OCI-LY7 (cell line): ENCODE results near the gene RFX7. TPM values are rescaled to one million over a fixed set of nuclear protein-coding genes. Genes with fewer than 3 reads are reported as not detected.

Source experiments
- BruUV-seq: library from RNA; stranded (reverse); fragments of 400-500 nt; replicated peaks from 2 replicates; lab custom pipeline; 2021; lab: Mats Ljungman, UMichigan
- CTCF ChIA-PET: fragments of 300-600 bp; sonication (Branson Sonifier 250); formaldehyde crosslinking; loops from one replicate; lab custom pipeline; 2022; ENCODE audit warnings: antibody characterized with exemption; ENCODE audit not compliant: unreplicated experiment; lab: Charles Lee
- POLR2A ChIA-PET: fragments of 300-600 bp; sonication (Branson Sonifier 250); formaldehyde crosslinking; loops from one replicate; lab custom pipeline; 2022; ENCODE audit warnings: antibody characterized with exemption; lab: Charles Lee
- DNase-seq: peaks from one replicate; pipeline ENCODE4 v3.0.0-alpha.2; 2015; ENCODE audit warnings: low spot score
- H2AFZ ChIP-seq: fragments of 200-600 bp; sonication (generic), shearing (Covaris generic); 2 replicates; pipeline ENCODE4 v1.6.1; 2014; ENCODE audit warnings: mild to moderate bottlenecking, antibody characterized with exemption, low read length, moderate library complexity
- H3K27ac ChIP-seq: fragments of 200-600 bp; sonication (generic); 2 replicates; pipeline ENCODE4 v1.5.1; 2014; ENCODE audit warnings: mixed run types, low read depth, mild to moderate bottlenecking, moderate library complexity, low read length, inconsistent platforms; ENCODE audit not compliant: poor library complexity, severe bottlenecking
- H3K36me3 ChIP-seq: fragments of 200-600 bp; sonication (generic); 2 replicates; pipeline ENCODE4 v1.6.1; 2014; ENCODE audit warnings: mild to moderate bottlenecking, antibody characterized with exemption, low read length, moderate library complexity, mixed read lengths; ENCODE audit not compliant: insufficient read depth
- H3K4me1 ChIP-seq: fragments of 200-600 bp; sonication (generic); 2 replicates; pipeline ENCODE4 v1.5.1; 2014; ENCODE audit warnings: mild to moderate bottlenecking, low read length; ENCODE audit not compliant: insufficient read depth, poor library complexity, severe bottlenecking
- H3K4me2 ChIP-seq: fragments of 200-600 bp; sonication (generic); 2 replicates; pipeline ENCODE4 v1.6.1; 2014; ENCODE audit warnings: mild to moderate bottlenecking, low read length
- H3K4me3 ChIP-seq: fragments of 200-600 bp; sonication (generic); 2 replicates; pipeline ENCODE4 v1.5.1; 2014; ENCODE audit warnings: mild to moderate bottlenecking, low read depth, low read length; ENCODE audit not compliant: poor library complexity, severe bottlenecking
- H3K79me2 ChIP-seq: fragments of 200-600 bp; sonication (generic); 2 replicates; pipeline ENCODE4 v1.6.1; 2016; ENCODE audit warnings: low read depth, mild to moderate bottlenecking, low read length, moderate library complexity, mixed read lengths; ENCODE audit not compliant: insufficient read depth
- H3K9me2 ChIP-seq: fragments of 200-600 bp; sonication (generic); 2 replicates; pipeline ENCODE4 v1.6.1; 2016; ENCODE audit warnings: mild to moderate bottlenecking, low read length, mixed read lengths; ENCODE audit not compliant: insufficient read depth
- H3K9me3 ChIP-seq: fragments of 200-600 bp; sonication (generic); 2 replicates; pipeline ENCODE4 v1.6.1; 2014; ENCODE audit warnings: mild to moderate bottlenecking, mixed run types, low read length, mixed read lengths
- H4K20me1 ChIP-seq: fragments of 200-600 bp; sonication (generic); 2 replicates; pipeline ENCODE4 v1.6.1; 2014; ENCODE audit warnings: mild to moderate bottlenecking, antibody characterized with exemption, low read length, moderate library complexity, mixed read lengths; ENCODE audit not compliant: insufficient read depth
- EZH2phosphoT487 ChIP-seq: fragments of 200-600 bp; sonication (generic); IDR thresholded peaks from 2 replicates; pipeline ENCODE4 v1.6.1; 2018; ENCODE audit warnings: low read depth, borderline replicate concordance, mild to moderate bottlenecking, mixed run types, antibody characterized with exemption, low read length, moderate library complexity, mixed read lengths
- intact Hi-C: fragments of 100-400 bp; cut with micrococcal nuclease; formaldehyde crosslinking; loops from one replicate; pipeline ENCODE4 v1.10.0; 2022; ENCODE audit not compliant: unreplicated experiment
- total RNA-seq, 2 experiments: library from RNA; depleted of rRNA in 1 of 2; stranded (reverse); fragments of >200 nt in 1 of 2; shearing (Covaris generic) in 1 of 2; gene quantifications; 2 replicates each; pipeline ENCODE4 v1.2.3, GENCODE V29; 2014 to 2022
- TF ChIP-seq, protein P1 (sequence below): fragments of 200-600 bp; sonication (generic); conservative IDR thresholded peaks from 2 replicates; pipeline ENCODE4 v1.5.1; 2014; ENCODE audit warnings: mild to moderate bottlenecking, antibody characterized with exemption, low read length, moderate library complexity, mixed read lengths

The RFX7 gene
- total RNA-seq, 2 experiments from 2014 or later, result 10.3 to 33.9 TPM

DNA sequence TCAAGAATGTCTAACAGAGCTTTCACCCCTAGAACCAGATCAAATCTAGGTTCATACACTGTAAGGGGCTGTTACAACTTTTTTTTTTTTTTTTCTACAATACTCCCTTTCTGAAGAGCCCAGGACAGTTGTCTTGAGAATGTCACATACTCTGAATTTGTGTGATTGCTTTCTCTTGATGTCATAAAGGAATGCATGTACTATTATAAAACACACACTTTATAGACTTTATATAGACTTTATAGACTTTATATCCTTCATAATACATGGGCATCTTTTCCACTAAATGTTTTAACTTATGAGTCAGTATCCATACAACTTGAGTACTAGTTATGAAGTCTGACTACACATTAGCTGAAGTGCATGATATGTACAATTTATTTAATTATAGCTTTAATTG, 26.3 kb downstream of the RFX7 start:
- peaks cover 63% of the 10 kb centered on the region for H3K79me2 ChIP-seq
- H3K27ac ChIP-seq, result no peak overlapping the region
- no peak for DNase-seq
- BruUV-seq, result no TSS peak
- H3K4me2 ChIP-seq, result no peak overlapping the region
- no peaks in the 10 kb centered on the region for H4K20me1 ChIP-seq
- H3K36me3 ChIP-seq, result peaks cover 48% of the 10 kb centered on the region
- intact Hi-C loops, result no loop called here
- peaks cover 19% of the 10 kb centered on the region for H3K9me3 ChIP-seq
- no peak overlapping the region for H2AFZ ChIP-seq
- H3K4me1 ChIP-seq, result no peaks in the 10 kb centered on the region
- ChIA-PET POLR2A (no interaction called here), CTCF (no interaction called here)
- no peaks in the 10 kb centered on the region for H3K9me2 ChIP-seq
- no peak overlapping the region for H3K4me3 ChIP-seq
- TF ChIP-seq EZH2phosphoT487, result no peak
- TF ChIP-seq, protein P1, sequence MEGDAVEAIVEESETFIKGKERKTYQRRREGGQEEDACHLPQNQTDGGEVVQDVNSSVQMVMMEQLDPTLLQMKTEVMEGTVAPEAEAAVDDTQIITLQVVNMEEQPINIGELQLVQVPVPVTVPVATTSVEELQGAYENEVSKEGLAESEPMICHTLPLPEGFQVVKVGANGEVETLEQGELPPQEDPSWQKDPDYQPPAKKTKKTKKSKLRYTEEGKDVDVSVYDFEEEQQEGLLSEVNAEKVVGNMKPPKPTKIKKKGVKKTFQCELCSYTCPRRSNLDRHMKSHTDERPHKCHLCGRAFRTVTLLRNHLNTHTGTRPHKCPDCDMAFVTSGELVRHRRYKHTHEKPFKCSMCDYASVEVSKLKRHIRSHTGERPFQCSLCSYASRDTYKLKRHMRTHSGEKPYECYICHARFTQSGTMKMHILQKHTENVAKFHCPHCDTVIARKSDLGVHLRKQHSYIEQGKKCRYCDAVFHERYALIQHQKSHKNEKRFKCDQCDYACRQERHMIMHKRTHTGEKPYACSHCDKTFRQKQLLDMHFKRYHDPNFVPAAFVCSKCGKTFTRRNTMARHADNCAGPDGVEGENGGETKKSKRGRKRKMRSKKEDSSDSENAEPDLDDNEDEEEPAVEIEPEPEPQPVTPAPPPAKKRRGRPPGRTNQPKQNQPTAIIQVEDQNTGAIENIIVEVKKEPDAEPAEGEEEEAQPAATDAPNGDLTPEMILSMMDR, result no peak

DNA sequence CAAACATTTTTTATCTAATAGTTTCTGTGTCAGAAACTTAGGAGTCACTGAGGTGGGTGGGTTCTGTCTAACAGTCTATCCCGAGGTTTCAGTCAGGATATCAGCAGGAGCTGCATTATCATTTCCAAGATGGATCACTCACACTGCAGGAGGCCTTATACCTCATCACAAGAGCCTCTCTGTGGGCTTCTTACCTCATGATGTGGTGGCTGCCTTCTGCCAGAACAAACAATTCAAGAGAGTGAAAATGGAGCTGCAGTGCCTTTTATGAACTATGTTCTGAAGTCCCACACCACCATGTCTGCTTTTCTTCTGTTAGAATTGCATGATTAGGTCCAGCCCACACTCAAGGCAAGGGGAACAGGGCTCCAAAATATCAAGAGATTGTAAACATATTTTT, 27.9 kb downstream of the RFX7 start:
- no peak overlapping the region for H2AFZ ChIP-seq
- no peak overlapping the region for H3K27ac ChIP-seq
- no peak for DNase-seq
- POLR2A ChIA-PET, result no interaction called here
- H3K9me3 ChIP-seq, result peaks cover 6% of the 10 kb centered on the region; the same call in 1 of the 2 replicates
- CTCF ChIA-PET, result no interaction called here
- BruUV-seq, result no TSS peak
- intact Hi-C loops, result no loop called here
- no peak overlapping the region for H3K4me2 ChIP-seq
- TF ChIP-seq, protein P1, result no peak
- no peak for TF ChIP-seq EZH2phosphoT487
- H3K4me1 ChIP-seq, result no peaks in the 10 kb centered on the region
- H3K79me2 ChIP-seq, result peaks cover 69% of the 10 kb centered on the region
- no peak overlapping the region for H3K4me3 ChIP-seq
- H4K20me1 ChIP-seq, result no peaks in the 10 kb centered on the region
- H3K36me3 ChIP-seq, result peaks cover 46% of the 10 kb centered on the region
- H3K9me2 ChIP-seq, result no peaks in the 10 kb centered on the region

DNA sequence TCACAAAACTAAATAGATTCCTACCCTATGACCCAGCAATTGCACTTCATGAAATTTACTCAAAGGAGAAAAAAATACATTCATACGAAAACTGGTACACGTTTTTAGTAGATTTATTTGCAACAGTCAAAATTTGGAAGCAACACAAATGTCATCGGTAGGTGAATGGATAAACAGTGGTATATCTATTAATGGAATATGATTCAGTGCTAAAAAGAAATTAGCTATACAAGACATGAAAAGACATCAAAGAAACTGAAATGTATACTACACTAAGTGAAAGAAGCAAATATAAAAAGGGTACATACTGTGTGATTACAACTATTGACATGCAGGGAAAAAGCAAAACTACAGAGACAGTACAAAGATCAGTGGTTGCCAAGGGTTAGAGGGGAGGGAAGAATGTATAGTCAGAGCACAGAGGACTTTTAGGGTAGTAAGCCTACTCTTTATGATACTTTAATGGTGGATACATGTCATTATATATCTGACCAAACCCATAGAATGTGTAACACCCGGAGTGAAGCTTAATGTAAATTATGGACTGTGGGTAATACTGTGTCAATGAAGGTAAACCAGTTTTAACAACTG, 31.6 kb downstream of the RFX7 start:
- BruUV-seq, result no TSS peak
- no peak overlapping the region for H3K4me2 ChIP-seq
- H2AFZ ChIP-seq, result no peak overlapping the region
- H3K27ac ChIP-seq, result no peak overlapping the region
- intact Hi-C loops, result no loop called here
- H3K9me3 ChIP-seq, result no peaks in the 10 kb centered on the region
- H3K4me3 ChIP-seq, result no peak overlapping the region
- TF ChIP-seq, protein P1, result no peak
- no peak for TF ChIP-seq EZH2phosphoT487
- peaks cover 40% of the 10 kb centered on the region for H3K36me3 ChIP-seq
- H3K79me2 ChIP-seq, result peaks cover 88% of the 10 kb centered on the region
- CTCF ChIA-PET, result interaction anchor here (0.5 kb wide), 1 partner anchor 33 kb away, joined by 5 read pairs; no protein-coding TSS in a partner anchor
- H3K9me2 ChIP-seq, result no peaks in the 10 kb centered on the region
- peaks cover 21% of the 10 kb centered on the region; the same call in 1 of the 2 replicates for H4K20me1 ChIP-seq
- H3K4me1 ChIP-seq, result peaks cover 23% of the 10 kb centered on the region
- POLR2A ChIA-PET, result interaction anchor here (1.0 to 1.3 kb wide), 3 partner anchors 8 to 14 kb away, joined by 3 to 5 read pairs (median 4); no protein-coding TSS in a partner anchor
- DNase-seq, result no peak
